H1 (cell line): ENCODE results near the gene MYLK. TPM values are rescaled to one million over a fixed set of nuclear protein-coding genes. Genes with fewer than 3 reads are reported as not detected.
A peak's percentile ranks its signal among the peaks of the same experiment; 100 is the strongest.

Source experiments
- CTCF ChIA-PET: fragments of 300-600 bp; sonication (Branson Sonifier 250); formaldehyde crosslinking; loops from one replicate; lab custom pipeline; 2021; ENCODE audit not compliant: partially characterized antibody; lab: Charles Lee
- POLR2A ChIA-PET: fragments of 300-600 bp; sonication (Branson Sonifier 250); formaldehyde crosslinking; loops from one replicate; lab custom pipeline; 2021; ENCODE audit warnings: inconsistent platforms; ENCODE audit not compliant: partially characterized antibody; lab: Charles Lee
- DNase-seq, 2 experiments: peaks; one replicate each; pipeline versions ENCODE4 v3.0.0 to v3.0.0-alpha.2; 2010 to 2022; ENCODE audit warnings: low spot score in 2 of 2, low read depth in 1 of 2, mixed read lengths in 1 of 2
- FAIRE-seq: peaks from 2 replicates; lab custom pipeline; 2011; peaks lifted over from hg19 to GRCh38; lab: Jason Lieb, UNC
- H2AFZ ChIP-seq: 2 replicates; pipeline ENCODE4 v1.8.1; 2012; ENCODE audit warnings: low read length, inconsistent platforms
- H2AK5ac ChIP-seq: 2 replicates; pipeline ENCODE4 v1.6.1; 2013; ENCODE audit warnings: low read depth, low read length
- H2BK120ac ChIP-seq: replicated peaks from 2 replicates; pipeline ENCODE3; 2013; ENCODE audit warnings: low read depth, low read length, inconsistent platforms
- H2BK12ac ChIP-seq: 2 replicates; pipeline ENCODE4 v1.6.1; 2013; ENCODE audit warnings: low read depth, low read length
- H2BK15ac ChIP-seq: 2 replicates; pipeline ENCODE4 v1.6.1; 2013; ENCODE audit warnings: low read length
- H2BK20ac ChIP-seq: 2 replicates; pipeline ENCODE4 v1.6.1; 2013; ENCODE audit warnings: low read length
- H2BK5ac ChIP-seq: 2 replicates; pipeline ENCODE4 v1.6.1; 2013; ENCODE audit warnings: low read depth, low read length
- H3K14ac ChIP-seq: 2 replicates; pipeline ENCODE4 v1.6.1; 2013; ENCODE audit warnings: inconsistent platforms; ENCODE audit not compliant: insufficient read length
- H3K18ac ChIP-seq: 2 replicates; pipeline ENCODE4 v1.6.1; 2013; ENCODE audit warnings: low read length; ENCODE audit errors: extremely low read depth
- H3K23ac ChIP-seq: 2 replicates; pipeline ENCODE4 v1.6.1; 2013; ENCODE audit warnings: inconsistent platforms; ENCODE audit not compliant: insufficient read length
- H3K23me2 ChIP-seq: 2 replicates; pipeline ENCODE4 v1.6.1; 2013; ENCODE audit warnings: low read depth, low read length
- H3K27ac ChIP-seq: 2 replicates; pipeline ENCODE4 v1.6.1; 2011; ENCODE audit warnings: low read depth, low read length, inconsistent platforms
- H3K27me3 ChIP-seq, 4 experiments: replicated peaks in 1 of 4; 1 replicate in 1 of 4; 2 replicates in 3 of 4; pipeline versions ENCODE4 v1.6.1 to v1.8.1; 2011 to 2013; ENCODE audit warnings: low read length in 3 of 4, mild to moderate bottlenecking in 3 of 4, inconsistent platforms in 2 of 4, mixed read lengths in 2 of 4, moderate library complexity in 1 of 4; ENCODE audit not compliant: control insufficient read depth in 3 of 4, insufficient read depth in 3 of 4; ENCODE audit errors: extremely low read depth in 1 of 4
- H3K36me3 ChIP-seq, 4 experiments: 2 replicates each; pipeline versions ENCODE4 v1.6.1 to v1.8.1; 2011 to 2013; ENCODE audit warnings: mild to moderate bottlenecking in 4 of 4, low read length in 3 of 4, moderate library complexity in 2 of 4, control low read depth in 1 of 4, inconsistent platforms in 1 of 4; ENCODE audit not compliant: insufficient read depth in 4 of 4, control insufficient read depth in 2 of 4
- H3K4ac ChIP-seq: replicated peaks from 2 replicates; pipeline ENCODE3; 2013; ENCODE audit warnings: low read length, low read depth, mixed read lengths, inconsistent platforms; ENCODE audit not compliant: insufficient read length
- H3K4me1 ChIP-seq, 4 experiments: replicated peaks in 1 of 4; 1 replicate in 1 of 4; 2 replicates in 3 of 4; pipeline versions ENCODE4 v1.6.1 to v1.8.1; 2011 to 2013; ENCODE audit warnings: low read length in 3 of 4, inconsistent platforms in 2 of 4, mixed read lengths in 1 of 4; ENCODE audit not compliant: insufficient read depth in 4 of 4, control insufficient read depth in 3 of 4
- H3K4me2 ChIP-seq, 2 experiments: 2 replicates each; pipeline versions ENCODE4 v1.6.1 to v1.8.1; 2011 to 2013; ENCODE audit warnings: low read depth in 2 of 2, low read length in 2 of 2, control low read depth in 1 of 2, inconsistent platforms in 1 of 2, mild to moderate bottlenecking in 1 of 2; ENCODE audit not compliant: insufficient read depth in 1 of 2
- H3K4me3 ChIP-seq, 4 experiments: fragments of 200-600, 300-600 bp in 1 of 4; sonication (generic), shearing (Covaris generic), sonication (Bioruptor Twin) in 1 of 4; 2 replicates each; pipeline versions ENCODE4 v1.5.1 to v1.8.1; 2011 to 2016; ENCODE audit warnings: low read length in 4 of 4, low read depth in 3 of 4, control low read depth in 2 of 4, inconsistent platforms in 2 of 4, mild to moderate bottlenecking in 2 of 4, mixed read lengths in 1 of 4, moderate library complexity in 1 of 4; ENCODE audit not compliant: insufficient read depth in 2 of 4; ENCODE audit errors: extremely low read depth in 1 of 4
- H3K56ac ChIP-seq: replicated peaks from 2 replicates; pipeline ENCODE3; 2013; ENCODE audit warnings: low read depth, mild to moderate bottlenecking, mixed read lengths, low read length, inconsistent platforms; ENCODE audit not compliant: insufficient read length
- H3K79me1 ChIP-seq: 2 replicates; pipeline ENCODE4 v1.6.1; 2013; ENCODE audit warnings: low read depth, low read length, control low read depth
- H3K79me2 ChIP-seq, 2 experiments: 2 replicates each; pipeline versions ENCODE4 v1.6.1 to v1.8.1; 2012 to 2013; ENCODE audit warnings: low read length in 2 of 2, mild to moderate bottlenecking in 2 of 2, inconsistent platforms in 1 of 2; ENCODE audit not compliant: insufficient read depth in 2 of 2, control insufficient read depth in 1 of 2
- H3K9ac ChIP-seq, 4 experiments: replicated peaks in 1 of 4; 1 replicate in 1 of 4; 2 replicates in 3 of 4; pipeline versions ENCODE4 v1.6.1 to v1.8.1; 2011 to 2013; ENCODE audit warnings: low read depth in 3 of 4, low read length in 3 of 4, control low read depth in 2 of 4, mild to moderate bottlenecking in 2 of 4, moderate library complexity in 2 of 4, inconsistent platforms in 1 of 4; ENCODE audit errors: extremely low read depth in 1 of 4
- H3K9me3 ChIP-seq, 2 experiments: 2 replicates each; pipeline versions ENCODE4 v1.6.1 to v1.8.1; 2012 to 2013; ENCODE audit warnings: mild to moderate bottlenecking in 2 of 2, moderate library complexity in 2 of 2, control low read depth in 1 of 2, inconsistent platforms in 1 of 2, low read depth in 1 of 2, low read length in 1 of 2, mixed read lengths in 1 of 2; ENCODE audit not compliant: insufficient read depth in 2 of 2
- H4K20me1 ChIP-seq, 2 experiments: replicated peaks in 1 of 2; 2 replicates each; pipeline versions ENCODE3 to v1.8.1; 2011 to 2013; ENCODE audit warnings: inconsistent platforms in 2 of 2, low read length in 2 of 2, mild to moderate bottlenecking in 1 of 2; ENCODE audit not compliant: insufficient read depth in 2 of 2, control insufficient read depth in 1 of 2
- H4K5ac ChIP-seq: 2 replicates; pipeline ENCODE4 v1.6.1; 2013; ENCODE audit warnings: low read length, low read depth, mixed read lengths, inconsistent platforms; ENCODE audit not compliant: insufficient read length
- H4K8ac ChIP-seq: 2 replicates; pipeline ENCODE4 v1.8.0; 2013; ENCODE audit warnings: mild to moderate bottlenecking, moderate library complexity, low read length, inconsistent platforms; ENCODE audit not compliant: insufficient read depth; ENCODE audit errors: extremely low read depth
- H4K91ac ChIP-seq: replicated peaks from 2 replicates; pipeline ENCODE3; 2013; ENCODE audit warnings: low read length, mixed read lengths, inconsistent platforms; ENCODE audit not compliant: insufficient read length
- MAFK ChIP-seq: IDR thresholded peaks from 2 replicates; pipeline ENCODE4 v1.6.1; 2012; ENCODE audit warnings: low read depth, mild to moderate bottlenecking, improper control_type of control experiment, low read length
- POLR2AphosphoS5 ChIP-seq: IDR thresholded peaks from 2 replicates; pipeline ENCODE4 v1.6.1; 2011; ENCODE audit warnings: low read depth, low read length
- POU5F1 ChIP-seq: IDR thresholded peaks from 2 replicates; pipeline ENCODE4 v1.6.1; 2011; ENCODE audit warnings: low read depth, mild to moderate bottlenecking, low read length, moderate library complexity
- polyA plus RNA-seq, 7 experiments: library from polyadenylated mRNA; depleted of rRNA in 3 of 7; stranded (reverse) in 5 of 7; unstranded in 2 of 7; fragments of >200 nt in 5 of 7; fragments of 200-250 nt in 2 of 7; gene quantifications; 1 replicate in 5 of 7; 2 replicates in 1 of 7; 4 replicates in 1 of 7; pipeline versions ENCODE4 v1.2.1 to v1.2.3, GENCODE V29; 2011 to 2013; ENCODE audit warnings: missing spikeins in 2 of 7, mixed read lengths in 2 of 7
- total RNA-seq: library from RNA; stranded (reverse); fragmentation: NEBNext Ultra II Directional; extraction: Animal tissue kit (Norgen Biotek cat#: 25700); gene quantifications from 2 replicates; pipeline ENCODE4 v1.2.1, GENCODE V29; 2021

MYLK gene
- total and polyA plus RNA-seq, 2 of the 8 experiments (the other 6 are each of a cell fraction or from before 2014, with no cell fraction given): 11.6 to 21.3 TPM

DNA sequence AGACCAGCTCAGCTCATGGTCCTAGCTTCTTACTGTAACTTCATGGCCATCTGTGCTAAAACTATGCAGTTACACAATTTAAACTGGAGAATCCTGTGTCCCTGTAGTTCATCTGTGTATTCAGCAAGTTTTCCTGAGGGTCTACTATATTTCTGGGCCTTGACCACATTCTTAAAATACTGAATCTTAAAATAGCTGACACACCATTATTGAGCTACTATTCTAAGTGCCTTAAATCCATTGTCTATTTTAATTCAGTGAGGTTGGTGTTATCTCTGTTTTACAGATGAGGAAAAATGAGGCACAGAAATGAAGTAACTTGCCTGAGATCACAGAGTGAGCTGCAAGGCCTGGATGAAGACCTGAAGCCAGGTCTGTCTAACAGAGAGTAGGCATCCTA lies 22.0 kb downstream of the MYLK start:
- Histone ChIP-seq H3K56ac (no peak overlapping the region), H4K5ac (no peak overlapping the region), H2BK15ac (no peak overlapping the region), H3K4me3 (no peak overlapping the region), H4K8ac (no peak overlapping the region), H3K27me3 (no peaks in the 10 kb centered on the region), H3K79me2 (peaks cover 0 to 3% of the 10 kb centered on the region in 2 experiments; a peak in 1 of 4 replicates), H4K91ac (no peak overlapping the region), H3K23ac (no peak overlapping the region), H3K9me3 (no peaks in the 10 kb centered on the region), H3K9ac (no peak overlapping the region), H3K79me1 (no peaks in the 10 kb centered on the region; the same call in 1 of the 2 replicates), H3K4me2 (no peak overlapping the region), H2BK5ac (no peak overlapping the region), H3K18ac (no peak overlapping the region), H2AFZ (no peak overlapping the region), H2BK12ac (no peak overlapping the region), H3K4me1 (no peaks in the 10 kb centered on the region), H3K14ac (no peak overlapping the region), H2AK5ac (no peak overlapping the region), H2BK120ac (no peak overlapping the region), H2BK20ac (no peak overlapping the region), H3K27ac (no peak overlapping the region), H3K23me2 (no peaks in the 10 kb centered on the region), H3K4ac (no peak overlapping the region), H3K36me3 (no peaks in the 10 kb centered on the region), H4K20me1 (no peaks in the 10 kb centered on the region)
- DNase-seq (no peak), FAIRE-seq (no peak)
- TF ChIP-seq POLR2AphosphoS5 (no peak), MAFK (peak; percentile 8; the same call in 1 of the 2 replicates), POU5F1 (no peak)
- POLR2A ChIA-PET: interaction anchor here (1.7 kb wide), 1 partner anchor 10 kb away, joined by 4 read pairs; no protein-coding TSS in a partner anchor
- CTCF ChIA-PET: interaction anchor here (0.8 to 2.0 kb wide), 8 partner anchors 8 to 205 kb away, joined by 3 to 8 read pairs (median 4); no protein-coding TSS in a partner anchor
